Activated CD8-positive, alpha-beta T cell treated with anti-CD3 and anti-CD28 coated beads for 36 hours (primary cell): ENCODE results near the gene CS. TPM values are rescaled to one million over a fixed set of nuclear protein-coding genes. Genes with fewer than 3 reads are reported as not detected.

Experiments
- ATAC-seq: fragments of 200-7000 bp; cut with Tn5 transposase; one replicate; pipeline ENCODE4 v1.10.0; 2021; ENCODE audit warnings: mild to moderate bottlenecking, moderate library complexity
- CTCF ChIA-PET: fragments of 350-600 bp; sonication (Branson Sonifier 250); formaldehyde crosslinking; loops from one replicate; lab custom pipeline; 2021; ENCODE audit warnings: antibody characterized with exemption; lab: Charles Lee
- POLR2A ChIA-PET: fragments of 350-600 bp; sonication (Branson Sonifier 250); formaldehyde crosslinking; loops from one replicate; lab custom pipeline; 2021; ENCODE audit warnings: antibody characterized with exemption; lab: Charles Lee
- DNase-seq: peaks from one replicate; pipeline ENCODE4 v3.0.0-alpha.2; 2020
- H3K27ac Mint-ChIP-seq: one replicate; pipeline ENCODE4 v1.8.0; 2021; ENCODE audit warnings: mild to moderate bottlenecking, mixed read lengths
- H3K27me3 Mint-ChIP-seq: one replicate; pipeline ENCODE4 v1.8.0; 2021; ENCODE audit warnings: mixed read lengths
- H3K36me3 Mint-ChIP-seq: one replicate; pipeline ENCODE4 v1.8.0; 2021; ENCODE audit warnings: low read depth, mixed read lengths
- H3K4me1 Mint-ChIP-seq: one replicate; pipeline ENCODE4 v1.8.0; 2021; ENCODE audit warnings: low read depth, mixed read lengths
- H3K4me3 Mint-ChIP-seq: one replicate; pipeline ENCODE4 v1.8.0; 2021; ENCODE audit warnings: mild to moderate bottlenecking, moderate library complexity, mixed read lengths
- H3K9me3 Mint-ChIP-seq: one replicate; pipeline ENCODE4 v1.8.0; 2021; ENCODE audit warnings: mixed read lengths
- CTCF ChIP-seq: fragments of 200-600 bp; IDR thresholded peaks from one replicate; pipeline ENCODE4 v1.8.0; 2022; ENCODE audit warnings: antibody characterized with exemption, mild to moderate bottlenecking
- intact Hi-C: fragments of 100-400 bp; cut with micrococcal nuclease; formaldehyde crosslinking; loops from one replicate; pipeline ENCODE4 v1.10.0; 2022
- total RNA-seq, 2 experiments: library from RNA; stranded (reverse); gene quantifications; one replicate each; pipeline ENCODE4 v1.2.3, GENCODE V29; 2021

Gene CS
- total RNA-seq, 2 experiments from 2014 or later: 292 to 297 TPM

- Mint-ChIP-seq H3K27ac (peak overlapping the region; percentile 99), H3K4me3 (peak overlapping the region; percentile 86), H3K36me3 (peaks cover 9% of the 10 kb centered on the region), H3K27me3 (no peaks in the 10 kb centered on the region), H3K9me3 (no peaks in the 10 kb centered on the region), H3K4me1 (peaks cover 35% of the 10 kb centered on the region)
- ChIA-PET CTCF (interaction anchor here (0.9 to 3.3 kb wide), 8 partner anchors 9 to 215 kb away, joined by 3 to 13 read pairs (median 4); partner anchors contain the start of genes STAT2, TIMELESS and ZC3H10), POLR2A (interaction anchor here (0.8 to 3.8 kb wide), 9 partner anchors 8 to 116 kb away, joined by 3 to 28 read pairs (median 4); partner anchors contain the start of genes CNPY2, RNF41, STAT2 and TIMELESS)
- intact Hi-C loops: no loop called here
- ATAC-seq: peak; percentile 9
- TF ChIP-seq CTCF: no peak
- DNase-seq: no peak
Measured at GRCh38 chr12:56333197-56333678, 33.1 kb upstream of the CS start.

DNA sequence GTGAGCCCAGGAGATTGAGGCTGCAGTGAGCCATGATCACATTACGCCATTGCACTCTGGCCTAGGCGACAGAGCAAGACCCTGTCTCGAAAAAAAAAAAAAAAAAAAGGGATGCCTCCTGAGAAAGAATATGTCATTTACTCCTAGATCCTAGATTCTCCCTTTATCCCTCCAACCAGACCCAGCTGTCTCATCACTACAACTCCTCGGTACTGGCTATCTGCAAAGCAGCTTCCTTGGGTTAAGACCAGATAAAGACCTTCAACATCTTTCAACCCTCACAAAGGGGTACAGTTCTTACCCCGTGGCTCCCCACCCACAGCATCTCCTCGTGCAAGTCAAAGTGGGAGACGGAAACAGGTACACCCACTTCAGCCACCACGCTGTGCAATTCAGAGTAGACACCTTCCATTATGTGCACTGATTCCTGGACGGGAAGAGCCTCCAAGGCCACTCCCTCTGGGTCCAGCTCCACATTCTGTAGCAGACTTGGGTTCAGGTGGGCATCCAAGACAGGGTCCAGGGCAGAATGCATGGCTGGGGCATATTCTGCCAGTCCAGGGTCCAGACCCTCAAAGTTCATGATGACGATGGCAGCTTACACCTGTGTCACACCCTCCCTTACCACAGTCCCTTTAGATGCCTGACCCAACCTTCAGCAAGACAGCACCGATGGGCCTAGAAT is 32.5 kb upstream of the CS start:
- ChIA-PET CTCF (interaction anchor here (0.9 to 2.9 kb wide), 8 partner anchors 8 to 215 kb away, joined by 3 to 10 read pairs (median 4); partner anchors contain the start of genes TIMELESS and ZC3H10), POLR2A (interaction anchor here (0.6 to 3.8 kb wide), 9 partner anchors 8 to 117 kb away, joined by 3 to 28 read pairs (median 4); partner anchors contain the start of genes CNPY2, RNF41, STAT2 and TIMELESS)
- no peaks in the 10 kb centered on the region for H3K9me3 Mint-ChIP-seq
- peak overlapping the region; percentile 99 for H3K27ac Mint-ChIP-seq
- H3K4me3 Mint-ChIP-seq: peak overlapping the region; percentile 86
- no peaks in the 10 kb centered on the region for H3K27me3 Mint-ChIP-seq
- TF ChIP-seq CTCF: no peak
- DNase-seq (no peak), ATAC-seq (no peak)
- intact Hi-C loops: no loop called here
- H3K4me1 Mint-ChIP-seq: peaks cover 29% of the 10 kb centered on the region
- H3K36me3 Mint-ChIP-seq: peaks cover 9% of the 10 kb centered on the region

- no peak for ATAC-seq
- ChIA-PET POLR2A (interaction anchor here (0.6 to 1.9 kb wide), 3 partner anchors 12 to 119 kb away, joined by 3 to 10 read pairs (median 4); partner anchors contain the start of gene TIMELESS), CTCF (interaction anchor here (1.7 kb wide), 1 partner anchor 15 kb away, joined by 4 read pairs; no protein-coding TSS in a partner anchor)
- Mint-ChIP-seq H3K27ac (peak overlapping the region; percentile 48), H3K9me3 (no peaks in the 10 kb centered on the region), H3K4me3 (no peak overlapping the region), H3K27me3 (no peaks in the 10 kb centered on the region), H3K4me1 (peaks cover 16% of the 10 kb centered on the region), H3K36me3 (peaks cover 16% of the 10 kb centered on the region)
- intact Hi-C loops: no loop called here
- no peak for DNase-seq
- TF ChIP-seq CTCF: no peak
Measured at GRCh38 chr12:56330936-56331490, 30.9 kb upstream of the CS start.

GRCh38 chr12:56326533-56326932 is 26.4 kb upstream of the CS start:
- Mint-ChIP-seq H3K9me3 (no peaks in the 10 kb centered on the region), H3K4me3 (no peak overlapping the region), H3K36me3 (peaks cover 27% of the 10 kb centered on the region), H3K27me3 (no peaks in the 10 kb centered on the region), H3K4me1 (peaks cover 6% of the 10 kb centered on the region), H3K27ac (no peak overlapping the region)
- ChIA-PET POLR2A (interaction anchor here (1.0 kb wide), 1 partner anchor 12 kb away, joined by 3 read pairs; no protein-coding TSS in a partner anchor), CTCF (no interaction called here)
- DNase-seq (no peak), ATAC-seq (no peak)
- TF ChIP-seq CTCF: no peak
- intact Hi-C loops: no loop called here
